Measurements from ENCODE around the gene STK32A.

Gene STK32A

GRCh38 chr5:147427521-147428401, 192.9 kb downstream of the STK32A start:
- no peak for DNase-seq

DNA sequence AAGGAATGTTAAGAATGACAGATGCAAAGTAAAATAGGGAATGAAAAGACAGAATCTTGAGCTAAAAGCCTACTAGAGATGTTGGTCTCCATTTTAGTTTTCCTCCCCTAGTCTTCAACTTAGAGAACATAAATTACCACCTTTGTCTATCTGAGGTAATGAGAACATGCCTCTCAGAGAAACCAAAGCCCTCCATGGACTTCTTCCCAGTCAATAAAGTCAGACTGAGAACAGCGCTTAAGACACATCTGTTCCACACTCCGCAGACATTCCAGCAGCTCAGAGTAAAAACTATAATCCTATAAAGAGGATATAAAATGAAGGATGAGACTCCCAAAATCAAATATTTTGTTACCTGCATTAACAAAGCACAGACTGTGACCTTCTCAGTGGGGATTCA, 195.8 kb downstream of the STK32A start:
- no peak for DNase-seq

- no peak for DNase-seq
These were observed 196.8 kb downstream of the STK32A start for GRCh38 chr5:147431586-147431985.

DNA sequence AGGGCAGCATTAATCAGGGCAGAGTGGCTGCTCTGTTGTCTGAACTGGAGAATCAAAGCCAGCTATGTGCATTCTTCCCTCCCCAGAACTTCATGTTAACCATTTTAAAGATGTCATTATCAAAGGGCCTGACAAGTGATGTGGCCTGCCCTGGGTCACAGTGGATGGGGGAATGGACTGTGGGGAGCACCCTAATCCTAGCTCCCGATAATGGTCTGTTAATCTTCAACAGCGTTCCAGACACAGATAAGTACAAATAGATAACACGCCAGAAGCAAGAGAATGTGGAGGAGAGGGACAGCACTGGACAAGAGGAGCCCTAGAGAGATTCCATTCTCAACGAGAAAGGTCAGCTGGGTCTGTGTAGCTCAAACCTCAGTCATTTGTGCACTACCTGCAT, 197.5 kb downstream of the STK32A start:
- no peak for DNase-seq

DNA sequence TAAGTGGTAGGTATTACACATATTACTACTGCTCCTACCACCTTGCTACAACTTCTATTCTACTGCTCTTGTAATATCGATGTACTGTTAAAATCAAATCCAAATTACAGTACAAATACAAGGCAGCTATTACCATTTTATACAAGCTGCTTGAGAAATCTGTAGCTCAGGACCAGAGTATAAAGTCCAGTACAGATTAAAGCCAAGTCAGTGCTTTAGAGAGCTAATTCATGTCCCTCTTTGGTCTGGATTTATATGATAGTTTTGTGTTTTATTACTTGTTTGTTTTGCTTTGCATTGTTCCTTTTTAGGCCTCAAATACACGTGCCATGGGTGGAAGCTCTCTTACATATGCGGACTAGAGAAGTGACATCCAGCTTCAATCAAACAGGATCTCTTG, 199.2 kb downstream of the STK32A start:
- DNase-seq: no peak

GRCh38 chr5:147436596-147436995, 201.8 kb downstream of the STK32A start:
- no peak for DNase-seq

DNA sequence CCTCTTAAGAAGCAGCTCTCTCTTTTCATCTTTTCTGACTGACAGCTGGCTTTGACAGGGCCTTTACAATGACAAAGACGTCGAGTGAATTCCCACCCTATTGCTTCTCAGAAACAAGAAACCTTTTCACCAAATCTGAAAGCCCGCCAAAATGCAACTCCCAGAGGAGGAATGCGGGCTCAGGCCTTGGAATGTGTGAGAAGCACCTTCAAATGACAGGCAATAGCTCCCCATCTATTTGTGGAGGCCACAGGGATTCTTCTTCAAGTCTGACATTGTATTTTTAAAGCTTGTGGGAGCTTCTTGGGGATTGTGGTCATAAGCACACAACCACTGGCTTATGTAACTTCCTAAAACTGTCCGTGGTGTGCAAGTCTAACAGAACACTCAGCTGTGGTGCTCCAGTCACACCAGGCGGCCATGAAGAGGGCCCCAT, 202.4 kb downstream of the STK32A start:
- no peak for DNase-seq
